ENCODE results near the gene FRMD4B. TPM values are rescaled to one million over a fixed set of nuclear protein-coding genes. Genes with fewer than 3 reads are reported as not detected.
A peak's percentile ranks its signal among the peaks of the same experiment; 100 is the strongest.

The FRMD4B gene
- total and polyA plus RNA-seq, 10 of the 15 experiments (the other 5 are each of a cell fraction or from before 2014, with no cell fraction given): 3.9 to 11.4 (median 8.0) TPM

GRCh38 chr3:69306239-69307185 is 79.4 kb downstream of the FRMD4B start (continued):
- TF ChIP-seq E4F1 (IDR thresholded peaks at IDR 0.05; ENCODE audit: borderline replicate concordance, partially characterized antibody) (no peak), HDAC2 (IDR thresholded peaks at IDR 0.05) (no peak), SMARCA5 (IDR thresholded peaks at IDR 0.05) (peak; percentile 40; the same call in 1 of the 2 replicates), EZH2 (IDR thresholded peaks at IDR 0.05; ENCODE audit: borderline replicate concordance, control insufficient read depth, low read depth, low read length) (no peak), SMAD5 (IDR thresholded peaks at IDR 0.05; ENCODE audit: low read depth) (no peak), RAD51 (IDR thresholded peaks at IDR 0.05) (no peak), MLLT1 (IDR thresholded peaks at IDR 0.05) (no peak), RFX5 (IDR thresholded peaks at IDR 0.05; ENCODE audit: low read depth, low read length) (no peak), FOXM1 (IDR thresholded peaks at IDR 0.05; ENCODE audit: low read depth, low read length) (0 out of 2 replicates have a peak, but pooled peaks have one; percentile 46), GATAD2B (conservative IDR thresholded peaks at IDR 0.05; ENCODE audit: low read depth) (no peak), RB1 (IDR thresholded peaks at IDR 0.05; ENCODE audit: borderline replicate concordance) (no peak; the same call in 1 of the 2 replicates), CHD2 (IDR thresholded peaks at IDR 0.05; ENCODE audit: borderline replicate concordance, low read depth, low read length) (no peak), ZBTB40 (IDR thresholded peaks at IDR 0.05; ENCODE audit: borderline replicate concordance) (no peak), ZNF384 (IDR thresholded peaks at IDR 0.05; ENCODE audit: borderline replicate concordance, low read depth, low read length) (no peak), ELK1 (IDR thresholded peaks at IDR 0.05; ENCODE audit: low read depth, low read length) (no peak), PKNOX1 (IDR thresholded peaks at IDR 0.05) (no peak), BMI1 (IDR thresholded peaks at IDR 0.05; ENCODE audit: borderline replicate concordance) (no peak), CREB1 (IDR thresholded peaks at IDR 0.05; ENCODE audit: low read depth) (no peak), DPF2 (IDR thresholded peaks at IDR 0.05) (no peak)
